T-helper 17 cell (primary cell): ENCODE results near the gene POLR1B. TPM values are rescaled to one million over a fixed set of nuclear protein-coding genes. Genes with fewer than 3 reads are reported as not detected.
A peak's percentile ranks its signal among the peaks of the same experiment; 100 is the strongest.
"Not testable (repeated sequence)": the region's sequence is repeated elsewhere in the genome, so short reads cannot be mapped to it uniquely, and the experiment has no call there.

Experiments
- ATAC-seq: fragments of 150-1000 bp; cut with Tn5 transposase; 2 replicates; pipeline ENCODE4 v1.10.0; 2021; ENCODE audit warnings: mild to moderate bottlenecking, moderate library complexity
- DNase-seq, 3 donors: peaks; one replicate each; pipeline versions ENCODE4 v3.0.0 to v3.0.0-alpha.2; 2020 to 2021
- H3K9me3 ChIP-seq: one replicate; pipeline ENCODE4 v1.7.0; 2013; ENCODE audit warnings: low read length, mild to moderate bottlenecking; ENCODE audit not compliant: control insufficient read depth, poor library complexity, severe bottlenecking
- H3K27ac Mint-ChIP-seq: one replicate; pipeline ENCODE4 v1.8.0; 2022; ENCODE audit warnings: mild to moderate bottlenecking, moderate library complexity, mixed read lengths
- H3K27me3 Mint-ChIP-seq: one replicate; pipeline ENCODE4 v1.8.0; 2022; ENCODE audit warnings: mixed read lengths
- H3K36me3 Mint-ChIP-seq: one replicate; pipeline ENCODE4 v1.8.0; 2022; ENCODE audit warnings: low read depth, mixed read lengths
- H3K4me1 Mint-ChIP-seq: one replicate; pipeline ENCODE4 v1.8.0; 2022; ENCODE audit warnings: mild to moderate bottlenecking, mixed read lengths
- H3K4me3 Mint-ChIP-seq: one replicate; pipeline ENCODE4 v1.8.0; 2022; ENCODE audit warnings: mild to moderate bottlenecking, moderate library complexity, mixed read lengths
- total RNA-seq, 4 donors: library from RNA in 2 of 4; stranded (reverse) in 2 of 4; gene quantifications; one replicate each; pipeline ENCODE4 v1.2.3 and lab custom pipeline; 2022 to 2026

POLR1B gene
- total RNA-seq (10 to 100 TPM; 15.2 to 23.5 TPM), total RNA-seq (lab: John Stamatoyannopoulos, UW) (29.1 to 69.1 reads per million in 2 donors)

GRCh38 chr2:112542123-112542983, at the start of gene POLR1B:
Gene POLR1B (plus strand): TSS chr2:112542465. CDS start chr2:112542495, 30 bp downstream.
- Mint-ChIP-seq H3K27me3 (no peaks in the 10 kb centered on the region), H3K4me3 (no peak within 1 kb of the TSS), H3K27ac (no peak within 1 kb of the TSS), H3K36me3 (peaks cover 6% of the 10 kb centered on the region), H3K4me1 (peaks cover 10% of the 10 kb centered on the region)
- ATAC-seq (peak; percentile 88), DNase-seq (peak in 2 of 3 donors; percentile 51 to 57)
- no peaks in the 10 kb centered on the region for H3K9me3 ChIP-seq

GRCh38 chr2:112493048-112493447, 49.2 kb upstream of the POLR1B start:
- no peaks in the 10 kb centered on the region for H3K4me1 Mint-ChIP-seq
- no peaks in the 10 kb centered on the region for H3K27me3 Mint-ChIP-seq
- DNase-seq (no peak), ATAC-seq (no peak)
- no peak overlapping the region for H3K4me3 Mint-ChIP-seq
- H3K27ac Mint-ChIP-seq: no peak overlapping the region
- no peaks in the 10 kb centered on the region for H3K36me3 Mint-ChIP-seq
- H3K9me3 ChIP-seq: no peaks in the 10 kb centered on the region

- Mint-ChIP-seq H3K36me3 (no peaks in the 10 kb centered on the region), H3K27me3 (no peaks in the 10 kb centered on the region), H3K4me3 (no peak overlapping the region), H3K27ac (no peak overlapping the region), H3K4me1 (no peaks in the 10 kb centered on the region)
- ATAC-seq: no peak
- DNase-seq: no peak
- no peaks in the 10 kb centered on the region for H3K9me3 ChIP-seq
Observed at GRCh38 chr2:112493858-112494648, 48.2 kb upstream of the POLR1B start.

GRCh38 chr2:112494828-112495227, 47.4 kb upstream of the POLR1B start:
- H3K9me3 ChIP-seq: no peaks in the 10 kb centered on the region
- Mint-ChIP-seq H3K27ac (no peak overlapping the region), H3K27me3 (no peaks in the 10 kb centered on the region), H3K4me1 (no peaks in the 10 kb centered on the region), H3K36me3 (no peaks in the 10 kb centered on the region), H3K4me3 (no peak overlapping the region)
- DNase-seq: no peak
- ATAC-seq: no peak

GRCh38 chr2:112495878-112496277, 46.4 kb upstream of the POLR1B start:
- DNase-seq, H3K27ac Mint-ChIP-seq, H3K27me3 Mint-ChIP-seq, H3K4me1 Mint-ChIP-seq, ATAC-seq, H3K9me3 ChIP-seq, H3K36me3 Mint-ChIP-seq, H3K4me3 Mint-ChIP-seq: not testable (repeated sequence)

GRCh38 chr2:112500850-112501484, 41.3 kb upstream of the POLR1B start:
- not testable (repeated sequence) for H3K27me3 Mint-ChIP-seq, H3K9me3 ChIP-seq, H3K4me3 Mint-ChIP-seq, H3K4me1 Mint-ChIP-seq, H3K27ac Mint-ChIP-seq, H3K36me3 Mint-ChIP-seq
- DNase-seq (peak in 1 of 3 donors; percentile 28), ATAC-seq (peak; percentile 84)

GRCh38 chr2:112509239-112509998, 32.8 kb upstream of the POLR1B start:
- not testable (repeated sequence) for H3K9me3 ChIP-seq, H3K36me3 Mint-ChIP-seq, H3K27me3 Mint-ChIP-seq, ATAC-seq, H3K27ac Mint-ChIP-seq, DNase-seq, H3K4me1 Mint-ChIP-seq
- peak overlapping the region; percentile 4 for H3K4me3 Mint-ChIP-seq

- Mint-ChIP-seq H3K4me3 (no peak overlapping the region), H3K36me3 (peaks cover 9% of the 10 kb centered on the region)
Observed at GRCh38 chr2:112516801-112517200, 25.5 kb upstream of the POLR1B start.

GRCh38 chr2:112518807-112519206, 23.5 kb upstream of the POLR1B start:
- peaks cover 19% of the 10 kb centered on the region for H3K36me3 Mint-ChIP-seq
- no peaks in the 10 kb centered on the region for H3K27me3 Mint-ChIP-seq
- peaks cover 3% of the 10 kb centered on the region for H3K4me1 Mint-ChIP-seq
- H3K9me3 ChIP-seq: no peaks in the 10 kb centered on the region
- no peak overlapping the region for H3K27ac Mint-ChIP-seq
- H3K4me3 Mint-ChIP-seq: no peak overlapping the region
- ATAC-seq: no peak
- DNase-seq: no peak

More at GRCh38 chr2:112516801-112517200, 25.5 kb upstream of the POLR1B start:
- H3K9me3 ChIP-seq: no peaks in the 10 kb centered on the region
- ATAC-seq: no peak
- H3K27ac Mint-ChIP-seq: no peak overlapping the region
- no peak for DNase-seq
- H3K4me1 Mint-ChIP-seq: no peaks in the 10 kb centered on the region
- no peaks in the 10 kb centered on the region for H3K27me3 Mint-ChIP-seq

- no peaks in the 10 kb centered on the region for H3K9me3 ChIP-seq
- ATAC-seq: no peak
- H3K36me3 Mint-ChIP-seq: peaks cover 19% of the 10 kb centered on the region
- H3K27me3 Mint-ChIP-seq: no peaks in the 10 kb centered on the region
- H3K4me1 Mint-ChIP-seq: peaks cover 3% of the 10 kb centered on the region
- DNase-seq: no peak
- no peak overlapping the region for H3K27ac Mint-ChIP-seq
- H3K4me3 Mint-ChIP-seq: no peak overlapping the region
Observed at GRCh38 chr2:112519506-112519905, 22.8 kb upstream of the POLR1B start.

- no peak for ATAC-seq
- Mint-ChIP-seq H3K36me3 (peaks cover 19% of the 10 kb centered on the region), H3K4me3 (no peak overlapping the region), H3K27me3 (no peaks in the 10 kb centered on the region), H3K4me1 (peaks cover 3% of the 10 kb centered on the region), H3K27ac (peak overlapping the region; percentile 77)
- DNase-seq: no peak
- H3K9me3 ChIP-seq: no peaks in the 10 kb centered on the region
Observed at GRCh38 chr2:112520234-112520783, 22.0 kb upstream of the POLR1B start.

- no peaks in the 10 kb centered on the region for H3K9me3 ChIP-seq
- Mint-ChIP-seq H3K4me3 (no peak overlapping the region), H3K27ac (no peak overlapping the region), H3K4me1 (peaks cover 7% of the 10 kb centered on the region), H3K36me3 (peaks cover 23% of the 10 kb centered on the region), H3K27me3 (no peaks in the 10 kb centered on the region)
- DNase-seq (no peak), ATAC-seq (no peak)
Observed at GRCh38 chr2:112523291-112523777, 18.9 kb upstream of the POLR1B start.
